Stimulated activated naive CD4-positive, alpha-beta T cell (primary cell): ENCODE measurements around the gene NDUFAF4.

Source experiments
- DNase-seq, 6 experiments: peaks; one replicate each; lab custom pipeline; 2025; lab: John Stamatoyannopoulos, UW

Gene NDUFAF4

DNA sequence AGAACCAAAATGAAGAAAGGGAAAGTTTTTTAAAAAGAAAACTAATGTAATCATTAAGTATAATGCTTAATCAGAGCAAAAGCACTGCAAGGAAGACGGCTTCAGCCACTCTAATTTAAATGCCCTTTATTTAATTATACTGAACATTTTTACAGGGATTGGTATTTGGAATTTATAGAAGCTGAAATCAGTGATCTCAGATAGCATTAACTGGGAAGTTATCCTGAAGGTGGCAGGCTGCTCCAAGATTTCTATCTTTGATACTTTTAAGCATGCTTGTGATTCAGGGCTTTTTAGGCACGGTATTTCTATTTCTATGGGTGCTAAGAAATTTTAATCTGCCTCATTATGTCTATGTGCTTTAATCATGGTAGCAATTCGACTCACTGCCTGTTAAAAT lies 1.3 kb upstream of the NDUFAF4 start:
- DNase-seq: no peak

DNA sequence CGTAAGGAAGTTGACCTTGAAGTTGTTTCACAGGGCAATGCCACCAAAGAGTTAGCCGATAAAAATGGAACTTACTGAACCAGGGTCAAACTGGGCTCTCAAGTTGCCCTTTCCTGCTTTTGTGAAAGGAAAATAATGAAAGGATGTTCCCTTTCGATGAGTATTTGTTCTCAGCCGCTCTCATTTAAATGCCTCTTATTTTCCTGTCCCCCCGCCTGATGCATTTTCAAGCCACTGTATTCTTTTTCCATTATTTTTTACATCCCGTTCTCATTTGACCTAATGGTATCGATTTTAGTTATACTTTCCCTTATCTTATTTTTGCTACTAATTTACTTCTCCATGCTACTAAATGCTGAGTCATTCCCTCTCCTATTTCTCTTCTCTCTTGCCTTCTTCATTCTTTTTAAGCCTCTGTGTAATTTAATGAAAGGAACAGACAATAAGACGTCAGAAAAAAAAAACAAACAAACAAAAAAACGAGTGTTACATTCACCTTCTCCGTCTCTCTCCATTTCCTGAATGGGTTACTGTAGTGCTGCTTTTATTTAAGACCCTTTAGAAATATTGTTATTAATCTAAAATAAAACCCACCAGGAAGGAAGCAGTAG lies 655 bp upstream of the NDUFAF4 start:
- peak in 1 of 6 experiments; percentile 39 for DNase-seq

GRCh38 chr6:96889146-96889545 lies 8.5 kb downstream of the NDUFAF4 start:
- DNase-seq: no peak

- no peak for DNase-seq
Measured at GRCh38 chr6:96888745-96889144, 8.9 kb downstream of the NDUFAF4 start.

- no peak for DNase-seq
Measured at GRCh38 chr6:96886519-96886918, 11.2 kb downstream of the NDUFAF4 start.

GRCh38 chr6:96885187-96885631 lies 12.5 kb downstream of the NDUFAF4 start:
- DNase-seq: peak in 3 of 6 experiments; percentile 7 to 47 (median 15)

DNA sequence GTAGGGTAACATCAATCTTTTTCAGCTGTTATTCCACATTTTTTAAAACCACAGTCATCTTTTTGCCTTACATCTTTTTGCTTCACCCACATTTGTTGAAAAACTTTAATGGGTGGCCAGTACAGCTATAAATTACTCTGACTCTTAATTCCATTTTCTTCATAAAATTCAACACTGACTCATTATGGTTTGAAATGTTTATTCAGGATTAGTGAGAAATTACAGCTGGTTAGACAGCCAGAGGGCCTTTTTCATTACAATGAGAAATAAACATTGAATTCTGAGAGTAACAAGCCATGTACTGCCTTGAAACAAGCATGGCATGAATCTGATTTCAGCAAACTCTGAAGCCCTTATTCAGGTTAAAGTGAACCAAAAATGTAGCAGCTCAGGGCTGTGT lies 19.5 kb downstream of the NDUFAF4 start:
- no peak for DNase-seq

- no peak for DNase-seq
Measured at GRCh38 chr6:96876886-96877545, 20.7 kb downstream of the NDUFAF4 start.

- no peak for DNase-seq
Measured at GRCh38 chr6:96872976-96873375, 24.7 kb downstream of the NDUFAF4 start.

- no peak for DNase-seq
Measured at GRCh38 chr6:96865055-96865405, 32.7 kb downstream of the NDUFAF4 start.

- no peak for DNase-seq
Measured at GRCh38 chr6:96864216-96865054, 33.3 kb downstream of the NDUFAF4 start.

DNA sequence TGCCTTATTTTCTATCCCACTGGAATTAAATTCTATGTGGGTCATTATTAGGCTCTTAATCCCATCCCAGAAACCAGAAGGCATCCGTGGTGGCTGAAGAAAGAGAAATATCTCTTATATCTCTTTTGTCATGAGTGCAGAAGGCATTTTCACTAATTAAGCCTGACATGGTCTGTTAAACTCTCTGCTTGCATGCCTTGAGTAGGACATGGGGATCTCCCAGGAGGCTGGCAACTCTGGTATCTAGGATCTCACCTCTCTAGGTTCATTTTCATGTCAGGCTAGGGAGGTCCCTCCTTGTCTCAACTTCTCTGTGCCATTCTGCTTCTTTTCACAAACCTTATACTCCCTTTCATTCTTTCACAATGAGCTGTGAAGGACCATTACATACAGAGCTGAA lies 35.1 kb downstream of the NDUFAF4 start:
- DNase-seq: no peak

- DNase-seq: no peak
Measured at GRCh38 chr6:96861588-96861987, 36.1 kb downstream of the NDUFAF4 start.

DNA sequence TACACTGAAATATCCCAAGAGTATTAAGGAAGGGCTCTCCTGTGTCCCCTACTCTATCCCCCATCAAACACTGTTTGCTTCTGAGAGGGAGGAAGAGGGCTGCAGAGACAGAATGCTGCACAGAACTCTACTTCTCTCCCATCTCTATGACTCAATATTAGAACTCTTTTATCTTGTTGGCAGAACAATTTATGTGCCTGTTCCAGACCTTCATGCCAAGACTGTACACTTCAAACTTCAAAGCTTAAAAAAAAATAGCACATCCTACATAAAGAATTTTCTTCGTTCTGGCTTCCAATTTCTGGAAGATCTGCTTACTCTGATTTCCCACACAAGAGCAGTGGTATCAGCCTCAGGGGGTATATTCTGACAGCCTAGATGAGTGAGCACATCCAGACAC lies 40.8 kb downstream of the NDUFAF4 start:
- no peak for DNase-seq

- no peak for DNase-seq
Measured at GRCh38 chr6:96853083-96853482, 44.6 kb downstream of the NDUFAF4 start.

- DNase-seq: no peak
Measured at GRCh38 chr6:96852605-96853004, 45.1 kb downstream of the NDUFAF4 start.

GRCh38 chr6:96851858-96852257 lies 45.8 kb downstream of the NDUFAF4 start:
- DNase-seq: no peak

DNA sequence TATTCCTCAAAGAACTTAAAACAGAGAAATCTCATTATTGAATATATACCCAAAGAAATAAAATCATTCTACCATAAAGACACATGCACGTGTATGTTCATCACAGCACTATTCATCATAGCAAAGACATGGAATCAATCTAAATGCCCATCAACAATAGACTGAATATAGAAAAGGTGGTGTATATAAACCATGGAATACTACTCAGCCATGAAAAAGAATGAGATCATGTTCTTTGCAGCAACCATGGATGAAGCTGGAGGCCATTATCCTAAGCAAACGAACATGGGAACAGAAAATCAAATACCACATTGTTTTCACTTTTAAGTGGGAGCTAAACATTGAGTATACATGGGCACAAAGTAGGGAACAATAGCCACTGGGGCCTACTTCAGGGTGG lies 48.1 kb downstream of the NDUFAF4 start:
- no peak for DNase-seq

GRCh38 chr6:96844530-96844929 lies 53.2 kb downstream of the NDUFAF4 start:
- DNase-seq: no peak

GRCh38 chr6:96841345-96841744 lies 56.3 kb downstream of the NDUFAF4 start:
- DNase-seq: no peak
